ENCODE results near the gene ERBB2.

Gene ERBB2

DNA sequence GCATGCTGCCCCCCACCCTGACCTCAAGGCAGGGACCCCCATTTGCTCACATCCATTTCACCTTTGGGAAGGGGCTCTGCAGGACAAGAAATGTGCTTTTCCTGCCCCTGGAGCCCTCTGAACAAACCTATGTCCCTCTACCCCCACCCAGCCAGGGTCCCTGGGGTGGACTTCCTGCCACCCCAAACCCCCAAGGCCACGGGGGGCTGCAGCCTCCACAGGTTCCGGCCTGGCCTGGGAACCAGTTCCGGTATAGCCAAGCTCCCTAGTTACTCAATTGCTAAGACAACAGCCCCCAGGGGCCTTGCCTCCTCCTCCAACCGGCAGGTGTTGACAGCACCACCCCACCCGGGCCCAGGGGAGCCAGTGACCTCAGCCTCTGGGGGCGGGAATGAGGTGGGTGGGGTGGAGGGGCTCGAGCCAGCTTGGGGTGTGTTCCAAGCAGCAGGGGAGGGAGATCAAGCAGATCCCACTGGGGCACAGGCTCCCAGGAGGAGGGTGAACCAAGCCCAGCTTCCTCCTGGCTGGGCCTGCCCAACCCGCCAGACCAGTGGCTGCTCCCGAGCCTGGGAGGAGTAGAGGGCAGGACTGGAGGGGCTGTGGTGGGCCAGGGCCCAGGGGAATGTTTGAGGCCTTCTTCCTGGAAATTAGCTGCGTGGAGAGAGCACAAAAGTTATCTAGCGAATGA is 25.0 kb upstream of the ERBB2 start:
- DNase-seq = no peak

GRCh38 chr17:39675390-39676082 is 24.3 kb upstream of the ERBB2 start:
- no peak for DNase-seq
- in situ Hi-C loops (cut with MboI; ENCODE audit: low pct_unique_long_range_greater_than_20kb, low sequenced_read_pairs) = no loop called here

More for the DNA sequence above, 25.0 kb upstream of the ERBB2 start:
- in situ Hi-C loops (cut with MboI; ENCODE audit: low pct_unique_long_range_greater_than_20kb, low sequenced_read_pairs) = loop anchor here (25.0 kb wide), 1 partner anchor 113 kb away; no protein-coding TSS in a partner anchor

- in situ Hi-C loops (cut with MboI; ENCODE audit: low pct_unique_long_range_greater_than_20kb, low sequenced_read_pairs) = no loop called here
- DNase-seq = peak; percentile 75
Measured at GRCh38 chr17:39676198-39676819, 23.6 kb upstream of the ERBB2 start.

DNA sequence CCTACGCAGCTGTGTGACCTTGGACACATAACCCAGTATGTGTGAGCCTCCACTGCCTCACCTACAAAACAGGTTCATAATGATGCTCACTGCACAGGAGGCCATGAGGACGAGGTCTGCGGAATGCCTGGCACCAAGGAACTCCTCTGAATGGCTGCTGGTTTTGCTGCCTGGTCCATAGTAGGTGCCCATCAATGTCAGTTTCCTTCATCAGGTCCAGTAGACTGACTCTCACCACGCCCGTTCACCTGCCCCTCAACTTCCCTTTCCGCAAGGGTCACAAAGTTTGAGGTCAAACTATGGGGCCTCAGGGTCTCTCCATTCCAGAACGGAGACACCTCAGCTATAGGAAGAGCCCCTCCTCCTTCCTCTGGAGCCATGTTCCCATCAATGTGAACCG is 22.8 kb upstream of the ERBB2 start:
- DNase-seq = no peak
- in situ Hi-C loops (cut with MboI; ENCODE audit: low pct_unique_long_range_greater_than_20kb, low sequenced_read_pairs) = no loop called here

DNA sequence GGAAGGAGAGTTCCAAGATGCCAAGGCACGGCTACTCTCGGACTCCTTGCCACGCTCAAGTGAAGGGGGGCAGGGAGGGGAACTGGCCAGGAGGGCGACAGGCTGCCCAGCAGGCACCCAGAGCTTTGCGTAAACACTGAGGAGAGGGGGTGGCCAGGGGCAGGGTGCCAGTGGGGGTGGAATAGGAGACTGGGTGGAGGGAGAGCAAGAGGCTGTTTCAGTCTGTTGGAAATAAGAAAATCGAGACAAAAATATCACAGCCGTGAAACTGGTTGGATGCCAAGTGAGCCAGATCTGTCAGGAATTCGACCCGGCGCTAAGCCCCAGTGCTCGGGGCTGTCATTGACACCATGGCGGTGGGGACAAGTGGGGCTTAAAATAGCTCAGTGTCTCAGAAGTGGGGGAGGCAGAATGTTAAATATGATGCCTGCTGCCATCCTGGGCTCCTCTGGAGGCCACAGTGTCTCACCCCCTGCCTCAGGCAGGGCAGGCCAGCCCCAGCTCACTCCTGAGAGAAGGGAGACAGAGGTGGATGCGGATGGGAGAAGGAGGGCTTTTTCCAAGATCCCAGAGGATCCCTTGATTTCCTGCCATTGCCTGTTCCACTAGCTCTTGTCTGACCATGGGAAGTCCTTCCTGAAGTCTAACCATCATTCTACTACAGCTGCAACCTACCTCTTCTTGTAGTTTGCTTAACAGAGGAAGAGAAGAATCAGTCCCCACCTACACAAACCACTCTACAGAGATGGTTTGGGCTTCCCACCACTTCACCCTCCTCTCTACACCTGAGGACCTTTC is 22.1 kb upstream of the ERBB2 start:
- no peak for DNase-seq
- in situ Hi-C loops (cut with MboI; ENCODE audit: low pct_unique_long_range_greater_than_20kb, low sequenced_read_pairs) = no loop called here

GRCh38 chr17:39678340-39679116 is 21.3 kb upstream of the ERBB2 start:
- no peak for DNase-seq
- in situ Hi-C loops (cut with MboI; ENCODE audit: low pct_unique_long_range_greater_than_20kb, low sequenced_read_pairs) = no loop called here

DNA sequence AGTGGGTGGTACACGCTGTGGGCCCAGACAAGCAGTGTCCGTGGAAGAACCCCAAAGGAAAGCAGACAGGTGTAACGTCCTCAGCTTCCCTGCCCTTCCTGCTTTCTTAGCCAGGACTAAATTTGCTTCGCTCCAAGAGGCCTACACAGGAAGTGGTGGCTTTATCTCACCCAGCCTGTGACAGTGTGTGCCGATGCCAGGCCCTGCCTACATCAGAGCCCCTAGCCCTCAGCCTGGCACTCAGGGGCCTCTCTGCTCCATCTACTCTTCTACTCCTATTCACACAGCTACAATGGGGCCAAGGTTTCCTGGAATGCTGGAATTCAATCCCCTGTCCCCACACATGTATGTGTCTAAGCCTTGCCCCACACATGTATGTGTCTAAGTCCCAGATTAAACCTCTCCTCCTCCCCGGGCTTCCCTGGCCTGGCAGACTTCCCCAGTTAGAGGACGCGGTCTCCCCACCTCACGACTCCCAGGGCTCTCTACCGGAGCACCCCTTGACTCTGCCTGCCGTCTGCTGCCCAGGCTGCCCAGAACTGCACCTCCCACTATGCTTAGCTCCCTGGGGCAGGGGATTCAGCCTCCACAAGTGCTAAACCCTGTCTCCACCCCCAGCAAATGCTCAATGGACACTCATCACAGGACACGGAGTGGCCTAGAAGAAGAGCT is 20.2 kb upstream of the ERBB2 start:
- in situ Hi-C loops (cut with MboI; ENCODE audit: low pct_unique_long_range_greater_than_20kb, low sequenced_read_pairs) = no loop called here
- DNase-seq = peak; percentile 53

DNA sequence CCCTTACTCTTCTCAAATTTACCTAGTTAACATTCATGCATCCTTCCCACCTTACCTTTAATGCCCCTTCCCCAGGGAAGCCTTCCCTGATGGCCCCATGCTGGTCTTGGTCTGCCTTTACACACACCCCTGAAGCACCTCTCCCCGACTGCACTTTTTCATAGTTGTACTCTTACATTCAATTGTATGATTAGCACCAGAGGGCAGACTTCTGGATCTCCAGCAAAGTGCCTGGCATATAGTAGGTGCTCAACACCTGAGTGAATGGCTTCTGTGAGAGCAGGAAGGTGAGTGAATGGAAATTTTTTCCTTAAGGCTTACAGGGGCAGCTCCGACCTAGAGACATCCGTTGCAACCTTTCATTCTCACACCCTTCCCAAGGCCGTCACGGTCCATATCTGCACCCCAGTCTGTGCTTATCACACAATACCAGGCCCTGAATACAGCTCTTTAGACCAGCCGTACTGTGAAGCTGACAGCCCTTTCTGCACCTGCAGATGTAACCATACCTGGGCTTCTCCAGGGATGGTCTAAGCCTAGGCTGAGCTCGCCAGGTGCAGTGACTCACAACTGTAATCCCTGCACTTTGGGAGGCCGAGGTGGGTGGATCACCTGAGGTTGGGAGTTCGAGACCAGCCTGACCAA is 16.4 kb upstream of the ERBB2 start:
- DNase-seq = no peak

DNA sequence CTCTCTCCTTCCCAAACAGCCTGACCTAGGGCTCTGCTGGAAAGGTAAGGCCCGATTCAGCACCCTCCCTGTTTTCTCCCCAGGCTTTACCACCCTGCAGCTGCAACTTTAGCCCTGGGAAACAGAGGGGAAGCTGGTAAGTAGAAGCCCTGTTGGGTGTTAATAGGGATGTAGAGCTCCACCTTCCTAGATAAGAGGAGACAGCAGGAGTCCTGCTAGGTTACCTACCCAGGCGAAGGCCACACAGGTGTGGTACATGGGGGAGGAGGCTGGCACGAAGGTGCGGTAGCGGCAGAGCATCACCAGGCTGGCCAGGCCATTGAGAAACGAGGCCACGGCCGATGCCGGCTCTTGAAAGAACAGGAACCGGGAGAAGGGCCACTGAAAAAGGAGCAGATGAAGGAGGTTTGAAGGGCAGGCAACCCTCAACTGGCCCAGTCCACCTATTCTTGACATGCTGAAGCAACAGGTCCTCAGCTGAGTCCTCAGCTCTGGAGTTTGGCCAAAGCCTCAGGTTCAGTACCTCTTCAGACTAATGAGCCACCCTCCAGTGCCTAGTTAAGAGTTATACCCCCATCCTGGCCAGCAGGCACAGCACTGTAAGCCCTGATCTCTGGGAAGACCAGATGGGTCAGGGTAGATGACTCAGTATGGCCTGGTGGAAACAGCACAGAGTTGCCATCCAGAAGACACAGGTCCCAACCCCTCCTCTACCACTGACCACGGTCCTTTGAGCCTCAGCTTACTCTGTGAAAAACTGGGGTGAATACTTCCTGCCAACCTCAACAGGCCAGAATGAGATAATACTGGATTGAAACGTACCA is 15.3 kb upstream of the ERBB2 start:
- DNase-seq = no peak
- in situ Hi-C loops (cut with MboI; ENCODE audit: low pct_unique_long_range_greater_than_20kb, low sequenced_read_pairs) = no loop called here

More for the DNA sequence above, 16.4 kb upstream of the ERBB2 start:
- in situ Hi-C loops (cut with MboI; ENCODE audit: low pct_unique_long_range_greater_than_20kb, low sequenced_read_pairs) = no loop called here

GRCh38 chr17:39687101-39687545 is 12.7 kb upstream of the ERBB2 start:
- in situ Hi-C loops (cut with MboI; ENCODE audit: low pct_unique_long_range_greater_than_20kb, low sequenced_read_pairs) = no loop called here
- DNase-seq = no peak

DNA sequence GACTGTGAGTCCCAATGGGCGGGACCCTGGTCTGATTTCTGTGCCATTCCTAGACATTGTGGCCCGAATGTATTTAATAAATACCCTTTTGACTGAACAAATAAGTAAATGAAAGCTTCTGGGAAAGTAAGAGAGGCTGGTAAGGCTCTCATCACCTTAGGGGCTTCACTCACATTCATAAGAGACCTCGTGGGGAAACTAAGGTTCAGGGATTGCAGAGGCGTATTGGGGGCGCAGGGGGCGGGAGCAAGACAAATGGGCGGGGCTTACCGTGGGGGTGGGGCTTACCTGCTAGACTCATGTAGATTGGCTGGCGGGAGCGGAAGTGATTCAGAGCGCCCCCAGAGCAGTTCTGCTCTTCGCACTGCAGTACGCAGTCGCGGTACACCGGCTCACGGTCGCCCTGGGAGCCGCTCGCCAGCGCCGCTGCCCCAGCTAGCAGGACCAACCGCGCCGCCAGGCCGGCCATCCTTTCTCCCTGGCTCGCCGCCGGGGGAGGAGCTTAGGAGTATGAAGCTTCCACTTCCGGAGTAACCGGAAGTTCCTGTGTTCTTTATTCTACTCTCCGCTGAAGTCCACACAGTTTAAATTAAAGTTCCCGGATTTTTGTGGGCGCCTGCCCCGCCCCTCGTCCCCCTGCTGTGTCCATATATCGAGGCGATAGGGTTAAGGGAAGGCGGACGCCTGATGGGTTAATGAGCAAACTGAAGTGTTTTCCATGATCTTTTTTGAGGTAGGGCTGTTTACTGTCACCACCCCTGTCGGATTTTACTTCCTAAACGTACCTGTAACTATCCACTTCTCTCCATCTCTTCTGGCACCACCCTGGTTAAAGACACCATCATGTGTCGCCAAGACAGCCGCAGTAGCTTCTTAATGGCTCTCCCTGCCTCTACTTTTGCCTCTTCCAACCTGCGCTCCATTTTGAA is 12.1 kb upstream of the ERBB2 start, which contains the start of gene PGAP3:
PGAP3 (minus strand) TSS at position 512 of the 929 bp plus-strand sequence; CDS start at position 469, 43 bp downstream.
- in situ Hi-C loops (cut with MboI; ENCODE audit: low pct_unique_long_range_greater_than_20kb, low sequenced_read_pairs) = no loop called here
- peak; percentile 94 for DNase-seq

- in situ Hi-C loops (cut with MboI; ENCODE audit: low pct_unique_long_range_greater_than_20kb, low sequenced_read_pairs) = no loop called here
- DNase-seq = no peak
Measured at GRCh38 chr17:39688475-39688835, 11.4 kb upstream of the ERBB2 start.

DNA sequence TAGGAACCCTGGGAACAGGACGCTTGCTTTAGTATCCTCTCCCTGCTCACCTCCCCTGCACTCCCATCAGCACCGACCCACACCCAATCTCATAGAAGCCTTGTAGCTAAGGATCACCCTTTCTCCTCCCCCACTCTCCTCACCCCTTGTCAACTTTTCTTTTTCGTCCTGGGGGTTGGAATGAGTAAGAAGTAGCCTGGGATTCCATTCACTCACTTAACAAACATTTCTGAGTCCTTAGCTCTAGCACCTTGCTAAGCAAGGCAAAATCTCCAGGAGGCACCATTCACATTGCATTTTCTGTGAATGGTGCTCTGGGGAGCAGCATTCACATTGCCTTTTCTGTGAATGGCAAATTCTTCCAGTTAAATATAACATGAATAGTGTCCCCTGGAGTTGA is 10.9 kb upstream of the ERBB2 start:
- in situ Hi-C loops (cut with MboI; ENCODE audit: low pct_unique_long_range_greater_than_20kb, low sequenced_read_pairs) = no loop called here

DNA sequence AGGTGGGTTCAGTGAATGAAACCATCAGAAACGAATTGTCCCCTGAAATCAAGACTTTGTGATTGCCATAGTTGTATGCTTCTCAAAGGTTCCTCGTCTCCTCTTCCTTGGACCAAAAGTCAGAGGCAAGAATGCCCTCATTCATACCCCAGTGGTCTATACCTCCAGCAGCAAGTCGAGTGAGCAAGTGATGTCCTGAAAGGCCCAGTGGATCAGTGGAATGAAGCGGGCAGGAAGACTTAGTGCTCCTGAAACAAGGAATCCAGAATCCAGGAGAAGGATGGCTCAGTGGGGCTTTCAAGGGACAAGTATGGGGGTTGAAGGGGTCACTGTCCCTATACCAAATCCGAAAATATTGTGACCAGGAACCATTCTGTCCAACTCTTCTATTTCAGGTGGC is 5.3 kb upstream of the ERBB2 start:
- DNase-seq = no peak
- in situ Hi-C loops (cut with MboI; ENCODE audit: low pct_unique_long_range_greater_than_20kb, low sequenced_read_pairs) = no loop called here

More for the DNA sequence above, 10.9 kb upstream of the ERBB2 start:
- no peak for DNase-seq

DNA sequence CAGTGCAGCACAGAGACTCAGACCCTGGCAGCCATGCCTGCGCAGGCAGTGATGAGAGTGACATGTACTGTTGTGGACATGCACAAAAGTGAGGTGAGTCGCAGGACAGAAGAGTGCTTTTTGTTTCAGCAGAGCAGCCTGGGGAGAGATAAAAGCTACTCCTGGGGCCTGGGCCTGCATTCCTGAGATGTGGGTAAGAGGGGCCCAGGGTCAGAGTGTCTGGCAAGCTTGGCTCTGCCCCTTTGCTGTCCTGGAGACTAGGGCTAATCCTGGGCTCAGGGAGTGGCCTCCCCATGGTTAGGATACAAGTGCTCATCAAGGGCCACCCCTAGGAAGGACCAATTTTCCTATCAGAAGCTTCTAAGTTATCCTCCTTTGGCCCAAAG is 4.8 kb upstream of the ERBB2 start:
- in situ Hi-C loops (cut with MboI; ENCODE audit: low pct_unique_long_range_greater_than_20kb, low sequenced_read_pairs) = no loop called here
- no peak for DNase-seq

DNA sequence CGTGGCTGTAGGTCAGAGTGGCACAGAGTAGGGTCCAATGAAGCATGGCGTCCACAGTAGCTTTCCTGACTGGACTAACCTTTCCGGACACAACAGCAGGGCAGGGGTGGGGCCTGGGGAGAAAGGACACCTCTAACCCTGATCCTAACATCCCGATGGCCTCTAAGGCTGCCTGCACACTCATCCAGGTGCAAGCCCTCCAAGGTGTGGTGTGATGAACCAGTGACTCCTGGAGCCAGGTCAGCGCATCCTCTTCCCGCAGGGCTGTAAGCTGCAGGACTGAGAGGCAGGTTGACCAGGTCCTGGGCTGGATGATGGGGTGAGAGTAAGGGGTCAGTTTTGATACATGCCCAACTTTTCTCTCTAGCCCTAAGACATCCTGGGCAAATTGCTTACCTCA is 3.1 kb upstream of the ERBB2 start:
- in situ Hi-C loops (cut with MboI; ENCODE audit: low pct_unique_long_range_greater_than_20kb, low sequenced_read_pairs) = no loop called here
- no peak for DNase-seq

All from KBM-7 (cell line).